Panc1 (cell line): ENCODE measurements around the gene ZBTB20. TPM values are rescaled to one million over a fixed set of nuclear protein-coding genes. Genes with fewer than 3 reads are reported as not detected.

Experiments
- ATAC-seq: fragments of 200-7000 bp; cut with Tn5 transposase; 2 replicates; pipeline ENCODE4 v1.9.1; 2020; ENCODE audit warnings: mild to moderate bottlenecking, moderate library complexity
- BruUV-seq: library from RNA; stranded (reverse); fragments of 400-500 nt; replicated peaks from 2 replicates; lab custom pipeline; 2021; lab: Mats Ljungman, UMichigan
- CTCF ChIA-PET: fragments of 300-600 bp; sonication (Branson Sonifier 250); formaldehyde crosslinking; loops from one replicate; lab custom pipeline; 2022; ENCODE audit warnings: antibody characterized with exemption; lab: Charles Lee
- POLR2A ChIA-PET: fragments of 300-600 bp; sonication (Branson Sonifier 250); formaldehyde crosslinking; loops from one replicate; lab custom pipeline; 2022; ENCODE audit warnings: antibody characterized with exemption; lab: Charles Lee
- DNase-seq: peaks from one replicate; pipeline ENCODE4 v3.0.0-alpha.2; 2010; ENCODE audit warnings: low read depth, low spot score
- H3K27ac ChIP-seq: 2 replicates; pipeline ENCODE4 v1.5.1; 2011; ENCODE audit warnings: mild to moderate bottlenecking, low read length, inconsistent platforms
- H3K27me3 ChIP-seq: fragments of 200-500 bp; sonication (Bioruptor generic); 2 replicates; pipeline ENCODE4 v1.6.0; 2014; ENCODE audit warnings: low read length, inconsistent platforms; ENCODE audit not compliant: control insufficient read depth, insufficient read depth
- H3K36me3 ChIP-seq: fragments of 200-500 bp; sonication (Bioruptor generic); 2 replicates; pipeline ENCODE4 v1.5.1; 2014; ENCODE audit warnings: inconsistent platforms, mild to moderate bottlenecking, low read length, moderate library complexity; ENCODE audit not compliant: control insufficient read depth, insufficient read depth
- H3K4me1 ChIP-seq: 2 replicates; pipeline ENCODE4 v1.5.1; 2011; ENCODE audit warnings: inconsistent platforms, mild to moderate bottlenecking, low read length, moderate library complexity; ENCODE audit not compliant: control insufficient read depth, insufficient read depth
- H3K4me3 ChIP-seq, 2 experiments: 2 replicates each; pipeline ENCODE4 v1.5.1; 2011 to 2012; ENCODE audit warnings: low read depth in 2 of 2, low read length in 2 of 2, mild to moderate bottlenecking in 2 of 2, inconsistent platforms in 1 of 2, moderate library complexity in 1 of 2
- H3K9me3 ChIP-seq: fragments of 200-500 bp; sonication (Bioruptor generic); 2 replicates; pipeline ENCODE4 v1.5.1; 2014; ENCODE audit warnings: low read depth, mild to moderate bottlenecking, inconsistent platforms, low read length, moderate library complexity; ENCODE audit not compliant: control insufficient read depth, insufficient read depth
- CTCF ChIP-seq: fragments of 450-650 bp; IDR thresholded peaks from 2 replicates; pipeline ENCODE4 v1.5.1; 2017; ENCODE audit warnings: mild to moderate bottlenecking
- POLR2AphosphoS5 ChIP-seq: IDR thresholded peaks from 2 replicates; pipeline ENCODE4 v1.6.1; 2012; ENCODE audit warnings: mild to moderate bottlenecking, low read depth, low read length, moderate library complexity
- REST ChIP-seq, 2 experiments: IDR thresholded peaks; 2 replicates each; pipeline ENCODE4 v1.6.1; 2011 to 2012; ENCODE audit warnings: low read depth in 2 of 2, control low read depth in 1 of 2, low read length in 1 of 2, mild to moderate bottlenecking in 1 of 2, moderate library complexity in 1 of 2; ENCODE audit not compliant: insufficient read depth in 1 of 2
- SIN3A ChIP-seq: IDR thresholded peaks from 2 replicates; pipeline ENCODE4 v1.6.1; 2012; ENCODE audit warnings: low read depth, mild to moderate bottlenecking, low read length, moderate library complexity, borderline replicate concordance; ENCODE audit not compliant: insufficient read depth
- TCF7L2 ChIP-seq: IDR thresholded peaks from 2 replicates; pipeline ENCODE4 v1.6.1; 2011; ENCODE audit warnings: mild to moderate bottlenecking, low read depth, low read length, inconsistent platforms
- in situ Hi-C: cut with HindIII; loops from 2 replicates; pipeline ENCODE4 v1.10.0; 2016; ENCODE audit warnings: low sequenced_read_pairs, low pct_unique_long_range_greater_than_20kb
- intact Hi-C: fragments of 100-400 bp; cut with micrococcal nuclease; formaldehyde crosslinking; loops from one replicate; pipeline ENCODE4 v1.10.0; 2022; ENCODE audit not compliant: unreplicated experiment
- total RNA-seq: library from RNA; stranded (reverse); gene quantifications from one replicate; pipeline ENCODE4 v1.2.1, GENCODE V29; 2021; ENCODE audit not compliant: unreplicated experiment

ZBTB20 gene
- total RNA-seq, 1 experiment from 2014 or later, result 4.1 TPM

GRCh38 chr3:114320246-114320645 is 826.8 kb downstream of the ZBTB20 start:
- ChIA-PET CTCF (no interaction called here), POLR2A (no interaction called here)
- ATAC-seq, result no peak
- Histone ChIP-seq H3K27me3 (no peaks in the 10 kb centered on the region; the same call in 1 of the 2 replicates), H3K27ac (no peak overlapping the region), H3K36me3 (no peaks in the 10 kb centered on the region), H3K4me3 (no peak overlapping the region), H3K4me1 (no peaks in the 10 kb centered on the region), H3K9me3 (no peaks in the 10 kb centered on the region)
- intact Hi-C loops, result no loop called here
- TF ChIP-seq REST (IDR thresholded peaks at IDR 0.05; ENCODE audit: insufficient read depth in 1 of 2, low read depth in 2 of 2, low read length in 1 of 2), result no peak
- TF ChIP-seq POLR2AphosphoS5, result no peak
- no peak for TF ChIP-seq TCF7L2
- TF ChIP-seq SIN3A, result no peak
- TF ChIP-seq CTCF, result no peak
- BruUV-seq, result no TSS peak
- no peak for DNase-seq
- in situ Hi-C loops, result no loop called here

GRCh38 chr3:114319453-114319852 is 827.6 kb downstream of the ZBTB20 start:
- H3K27me3 ChIP-seq, result no peaks in the 10 kb centered on the region; the same call in 1 of the 2 replicates
- no TSS peak for BruUV-seq
- in situ Hi-C loops (no loop called here), intact Hi-C loops (no loop called here)
- no peaks in the 10 kb centered on the region for H3K4me1 ChIP-seq
- TF ChIP-seq SIN3A (no peak), CTCF (no peak), TCF7L2 (no peak), POLR2AphosphoS5 (no peak), REST (IDR thresholded peaks at IDR 0.05; ENCODE audit: insufficient read depth in 1 of 2, low read depth in 2 of 2, low read length in 1 of 2) (no peak)
- POLR2A ChIA-PET, result no interaction called here
- DNase-seq (no peak), ATAC-seq (no peak)
- no peak overlapping the region for H3K27ac ChIP-seq
- no peaks in the 10 kb centered on the region for H3K36me3 ChIP-seq
- no peaks in the 10 kb centered on the region for H3K9me3 ChIP-seq
- H3K4me3 ChIP-seq, result no peak overlapping the region
- CTCF ChIA-PET, result no interaction called here
